Measurements from ENCODE around the gene ATG5.

The ATG5 gene

DNA sequence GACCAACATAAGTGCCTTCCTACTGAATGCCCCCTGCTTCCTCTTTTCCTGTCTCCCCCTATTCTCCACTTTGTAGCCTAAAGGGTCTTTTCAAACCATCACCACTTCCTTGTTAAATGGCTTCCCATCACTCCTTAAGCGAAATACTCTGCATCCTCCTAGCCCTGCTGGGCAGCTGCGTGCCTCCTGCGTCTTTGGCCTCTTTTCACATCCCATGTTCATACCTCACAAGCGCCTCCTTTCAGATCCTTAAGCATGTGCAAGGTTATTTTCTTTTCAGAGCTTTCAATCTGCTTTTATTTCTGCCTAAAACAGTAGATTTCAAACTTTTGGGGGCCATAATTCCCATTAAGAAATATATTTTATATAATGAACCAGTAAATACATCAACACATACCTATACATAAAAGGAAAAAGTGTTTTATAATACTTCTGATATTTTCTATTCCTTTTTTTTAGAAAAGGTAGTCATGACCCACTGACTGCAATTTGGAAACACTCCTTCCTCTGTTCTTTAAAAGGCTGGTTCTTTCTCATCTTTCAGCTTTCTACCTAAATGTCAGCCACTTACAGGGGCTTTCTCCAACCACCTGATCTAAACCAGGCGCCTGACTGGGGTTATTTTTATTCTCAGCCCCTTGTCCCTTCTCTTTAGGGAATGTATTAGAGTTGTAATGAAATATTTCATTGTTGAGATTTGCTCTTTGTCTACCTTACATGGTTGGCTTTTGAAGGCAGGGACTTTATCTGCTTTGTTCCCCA is 155.3 kb downstream of the ATG5 start:
- H3K4me3 ChIP-seq (ENCODE audit: insufficient read depth, low read depth, low read length, poor library complexity, severe bottlenecking) = no peak overlapping the region

DNA sequence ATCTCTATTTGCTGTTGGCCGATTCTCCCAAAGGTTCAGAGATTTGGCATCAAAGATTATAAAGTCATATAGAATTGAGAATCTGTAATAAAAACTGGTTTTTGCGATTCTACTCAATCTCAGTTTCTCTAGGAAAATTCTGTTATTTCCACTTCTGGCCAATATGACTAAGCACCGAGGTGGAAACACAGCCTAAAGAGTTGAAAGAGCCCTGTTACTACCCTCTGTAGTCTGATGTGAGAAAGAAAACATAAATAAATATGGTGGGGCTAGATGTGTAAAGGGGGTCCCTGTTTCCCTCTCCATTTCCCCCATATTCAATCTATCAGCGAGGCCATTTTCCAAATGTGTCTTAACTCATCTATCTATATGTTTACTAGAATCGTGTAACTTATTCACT is 156.0 kb downstream of the ATG5 start:
- no peaks in the 10 kb centered on the region for H3K9me3 ChIP-seq (ENCODE audit: control insufficient read depth, low read length)
- H3K4me1 ChIP-seq (ENCODE audit: control insufficient read depth, insufficient read depth, low read length, poor library complexity, severe bottlenecking) = peaks cover 6% of the 10 kb centered on the region
- no peak overlapping the region for H3K27ac ChIP-seq (ENCODE audit: insufficient read depth, low read length, poor library complexity, severe bottlenecking)
- no peaks in the 10 kb centered on the region for H3K27me3 ChIP-seq (replicated peaks; ENCODE audit: control insufficient read depth, insufficient read depth, low read length, poor library complexity, severe bottlenecking)
- no peak for DNase-seq
- H3K36me3 ChIP-seq (ENCODE audit: control insufficient read depth, insufficient read depth, low read length) = no peaks in the 10 kb centered on the region
- no peak overlapping the region for H3K4me3 ChIP-seq (ENCODE audit: insufficient read depth, low read depth, low read length, poor library complexity, severe bottlenecking)

More for the DNA sequence above, 155.3 kb downstream of the ATG5 start:
- no peak overlapping the region for H3K27ac ChIP-seq (ENCODE audit: insufficient read depth, low read length, poor library complexity, severe bottlenecking)
- no peaks in the 10 kb centered on the region for H3K36me3 ChIP-seq (ENCODE audit: control insufficient read depth, insufficient read depth, low read length)
- no peaks in the 10 kb centered on the region for H3K9me3 ChIP-seq (ENCODE audit: control insufficient read depth, low read length)
- H3K4me1 ChIP-seq (ENCODE audit: control insufficient read depth, insufficient read depth, low read length, poor library complexity, severe bottlenecking) = no peaks in the 10 kb centered on the region
- DNase-seq = no peak
- H3K27me3 ChIP-seq (replicated peaks; ENCODE audit: control insufficient read depth, insufficient read depth, low read length, poor library complexity, severe bottlenecking) = no peaks in the 10 kb centered on the region

DNA sequence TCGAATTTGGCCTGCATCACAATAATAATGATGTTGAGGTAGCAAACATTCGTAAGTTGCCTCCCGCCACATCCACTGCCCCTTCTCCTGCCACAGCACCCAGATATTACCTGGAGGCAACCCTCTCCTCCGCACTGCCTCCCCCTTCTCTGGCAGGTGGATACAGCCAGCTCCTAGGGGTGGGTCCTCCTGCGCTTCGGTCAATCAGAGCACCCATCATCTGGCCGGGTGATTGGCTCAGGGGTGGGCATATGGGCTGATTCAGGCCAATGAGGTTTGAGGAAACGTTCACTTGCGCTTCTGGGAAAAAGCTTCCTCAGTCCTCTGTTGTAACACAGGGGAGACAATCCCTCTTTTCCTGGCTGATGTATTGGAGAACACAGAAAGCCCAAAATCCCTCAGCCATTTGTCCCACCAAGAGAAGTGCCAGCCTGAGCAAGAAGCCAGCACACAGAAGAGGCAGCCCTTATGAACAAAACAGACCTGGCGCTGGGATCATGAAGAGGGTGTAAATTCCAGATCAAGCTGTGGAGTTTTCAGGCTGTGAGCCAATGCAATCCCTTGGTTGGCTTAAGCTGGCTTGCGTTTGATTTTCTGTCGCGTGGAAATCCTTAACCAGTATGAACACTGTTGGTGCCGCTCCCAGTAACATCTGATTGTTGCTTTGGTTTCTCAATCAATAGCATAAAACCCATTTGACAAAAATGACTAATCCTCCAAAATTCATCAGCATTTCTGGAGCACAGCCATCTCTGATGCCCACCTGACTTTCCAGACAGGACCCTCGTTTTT is 157.3 kb downstream of the ATG5 start:
- no peaks in the 10 kb centered on the region for H3K36me3 ChIP-seq (ENCODE audit: control insufficient read depth, insufficient read depth, low read length)
- DNase-seq = no peak
- H3K4me1 ChIP-seq (ENCODE audit: control insufficient read depth, insufficient read depth, low read length, poor library complexity, severe bottlenecking) = peaks cover 18% of the 10 kb centered on the region
- no peaks in the 10 kb centered on the region for H3K27me3 ChIP-seq (replicated peaks; ENCODE audit: control insufficient read depth, insufficient read depth, low read length, poor library complexity, severe bottlenecking)
- no peak overlapping the region for H3K4me3 ChIP-seq (ENCODE audit: insufficient read depth, low read depth, low read length, poor library complexity, severe bottlenecking)
- no peaks in the 10 kb centered on the region for H3K9me3 ChIP-seq (ENCODE audit: control insufficient read depth, low read length)
- H3K27ac ChIP-seq (ENCODE audit: insufficient read depth, low read length, poor library complexity, severe bottlenecking) = no peak overlapping the region

DNA sequence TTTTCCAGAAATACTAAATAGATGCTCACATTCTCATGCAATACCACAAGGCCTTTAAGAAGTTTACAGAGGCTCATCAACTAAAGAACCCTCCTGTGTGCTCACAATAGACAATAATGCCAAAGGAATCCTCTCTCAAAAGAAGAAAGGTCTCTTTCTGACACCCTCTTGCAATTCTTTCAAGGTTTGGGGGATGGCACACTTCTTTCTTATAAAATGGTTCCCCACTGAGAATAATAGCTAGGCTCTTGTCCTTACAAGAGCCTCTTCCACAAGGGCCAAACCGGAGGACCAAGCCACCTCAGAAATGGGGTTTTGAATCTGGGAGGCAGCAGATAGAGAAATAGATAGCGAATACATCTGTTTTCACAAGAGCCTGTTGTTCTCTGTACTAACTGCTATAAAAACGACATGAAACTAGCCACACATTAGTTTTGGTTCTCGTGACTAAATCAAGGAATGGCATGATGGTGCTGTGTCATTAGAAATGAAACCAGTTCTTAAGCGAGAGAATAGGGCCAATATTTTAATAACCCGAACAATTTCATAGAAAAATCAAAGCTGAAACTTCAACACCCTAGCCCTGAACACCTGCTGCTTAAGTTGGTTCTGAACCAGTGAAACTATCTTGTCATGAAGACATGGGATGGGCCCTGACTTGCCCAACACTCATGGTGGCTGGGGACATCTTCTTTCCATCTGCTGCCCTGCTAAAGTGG is 158.3 kb downstream of the ATG5 start:
- H3K36me3 ChIP-seq (ENCODE audit: control insufficient read depth, insufficient read depth, low read length) = no peaks in the 10 kb centered on the region
- no peak overlapping the region for H3K4me3 ChIP-seq (ENCODE audit: insufficient read depth, low read depth, low read length, poor library complexity, severe bottlenecking)
- H3K27me3 ChIP-seq (replicated peaks; ENCODE audit: control insufficient read depth, insufficient read depth, low read length, poor library complexity, severe bottlenecking) = no peaks in the 10 kb centered on the region
- DNase-seq = no peak
- H3K9me3 ChIP-seq (ENCODE audit: control insufficient read depth, low read length) = no peaks in the 10 kb centered on the region
- peaks cover 26% of the 10 kb centered on the region for H3K4me1 ChIP-seq (ENCODE audit: control insufficient read depth, insufficient read depth, low read length, poor library complexity, severe bottlenecking)
- H3K27ac ChIP-seq (ENCODE audit: insufficient read depth, low read length, poor library complexity, severe bottlenecking) = no peak overlapping the region

DNA sequence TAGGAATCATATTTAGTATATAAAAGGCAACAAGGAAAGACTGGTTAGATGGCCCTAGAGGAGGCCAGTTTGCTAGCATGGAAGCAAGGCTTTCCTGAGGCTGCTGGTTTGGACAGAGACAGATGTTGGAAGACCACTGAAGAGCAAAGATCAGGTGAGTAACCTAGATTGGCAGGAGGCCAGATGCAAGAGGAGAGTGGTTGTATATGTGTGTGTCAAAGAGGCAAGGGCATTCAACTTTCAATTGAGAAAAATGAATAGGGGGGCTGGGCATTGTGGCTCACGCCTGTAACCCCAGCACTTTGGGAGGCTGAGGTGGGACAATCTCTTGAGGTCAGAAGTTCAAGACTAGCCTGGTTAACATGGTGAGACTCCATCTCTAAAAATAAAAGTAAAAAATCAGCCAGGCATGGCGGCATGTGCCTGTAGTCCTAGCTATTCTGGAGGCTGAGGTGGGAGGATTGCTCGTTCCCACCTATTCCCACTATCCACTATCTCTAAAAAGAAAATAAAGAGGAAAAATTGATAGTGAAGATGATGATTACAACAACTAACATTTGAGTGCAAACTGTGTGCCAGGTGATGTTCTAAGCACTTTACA is 159.6 kb downstream of the ATG5 start:
- no peaks in the 10 kb centered on the region for H3K36me3 ChIP-seq (ENCODE audit: control insufficient read depth, insufficient read depth, low read length)
- no peaks in the 10 kb centered on the region for H3K9me3 ChIP-seq (ENCODE audit: control insufficient read depth, low read length)
- H3K27ac ChIP-seq (ENCODE audit: insufficient read depth, low read length, poor library complexity, severe bottlenecking) = no peak overlapping the region
- peaks cover 26% of the 10 kb centered on the region for H3K4me1 ChIP-seq (ENCODE audit: control insufficient read depth, insufficient read depth, low read length, poor library complexity, severe bottlenecking)
- H3K27me3 ChIP-seq (replicated peaks; ENCODE audit: control insufficient read depth, insufficient read depth, low read length, poor library complexity, severe bottlenecking) = no peaks in the 10 kb centered on the region
- no peak for DNase-seq
- no peak overlapping the region for H3K4me3 ChIP-seq (ENCODE audit: insufficient read depth, low read depth, low read length, poor library complexity, severe bottlenecking)

DNA sequence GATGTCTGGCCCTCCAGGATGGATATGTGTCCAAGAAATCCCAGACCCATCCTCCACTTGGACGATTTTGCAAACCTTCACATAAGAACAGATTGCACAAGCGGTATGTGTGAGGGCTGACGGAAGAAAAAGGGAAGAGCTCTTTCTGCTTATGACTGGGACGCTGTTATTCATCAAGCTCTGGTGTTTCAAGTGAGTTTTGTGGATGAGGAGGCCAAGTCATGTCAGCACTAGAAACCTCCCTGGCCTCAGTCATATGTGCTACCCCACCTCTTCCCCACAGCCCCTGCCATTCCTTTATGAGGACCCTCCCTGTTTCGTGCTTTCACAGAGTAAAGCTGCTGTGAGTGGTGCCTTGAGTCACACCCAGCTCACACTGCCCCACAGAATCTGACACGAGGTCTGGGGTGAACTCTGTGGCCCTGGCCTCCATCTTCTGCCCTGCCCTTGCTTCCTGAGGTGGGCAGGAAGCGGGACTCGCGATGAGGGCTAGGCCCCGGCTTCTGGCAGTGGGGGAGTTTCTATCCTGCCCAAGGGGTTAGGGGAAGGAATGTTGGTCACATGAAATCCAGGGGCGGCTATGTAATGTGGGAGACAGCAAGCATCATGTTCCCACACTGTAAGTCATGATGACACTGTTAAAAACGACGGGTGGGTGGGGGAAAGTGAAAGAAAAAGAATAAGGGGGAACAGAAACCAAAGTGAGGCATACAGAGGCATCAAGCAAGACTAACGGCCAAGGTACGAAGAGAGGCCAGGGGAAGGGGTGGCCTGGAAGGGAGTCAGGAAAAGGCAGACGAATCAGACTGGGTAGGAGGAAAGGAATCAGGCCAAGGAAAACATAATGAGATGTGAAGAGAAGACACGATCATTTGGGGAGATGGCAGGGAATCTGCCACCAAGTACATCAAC is 161.3 kb downstream of the ATG5 start:
- H3K27ac ChIP-seq (ENCODE audit: insufficient read depth, low read length, poor library complexity, severe bottlenecking) = peak overlapping the region; percentile 44
- peak overlapping the region; percentile 15 for H3K4me3 ChIP-seq (ENCODE audit: insufficient read depth, low read depth, low read length, poor library complexity, severe bottlenecking)
- DNase-seq = no peak
- H3K27me3 ChIP-seq (replicated peaks; ENCODE audit: control insufficient read depth, insufficient read depth, low read length, poor library complexity, severe bottlenecking) = no peaks in the 10 kb centered on the region
- no peaks in the 10 kb centered on the region for H3K9me3 ChIP-seq (ENCODE audit: control insufficient read depth, low read length)
- H3K36me3 ChIP-seq (ENCODE audit: control insufficient read depth, insufficient read depth, low read length) = no peaks in the 10 kb centered on the region
- peaks cover 26% of the 10 kb centered on the region for H3K4me1 ChIP-seq (ENCODE audit: control insufficient read depth, insufficient read depth, low read length, poor library complexity, severe bottlenecking)

DNA sequence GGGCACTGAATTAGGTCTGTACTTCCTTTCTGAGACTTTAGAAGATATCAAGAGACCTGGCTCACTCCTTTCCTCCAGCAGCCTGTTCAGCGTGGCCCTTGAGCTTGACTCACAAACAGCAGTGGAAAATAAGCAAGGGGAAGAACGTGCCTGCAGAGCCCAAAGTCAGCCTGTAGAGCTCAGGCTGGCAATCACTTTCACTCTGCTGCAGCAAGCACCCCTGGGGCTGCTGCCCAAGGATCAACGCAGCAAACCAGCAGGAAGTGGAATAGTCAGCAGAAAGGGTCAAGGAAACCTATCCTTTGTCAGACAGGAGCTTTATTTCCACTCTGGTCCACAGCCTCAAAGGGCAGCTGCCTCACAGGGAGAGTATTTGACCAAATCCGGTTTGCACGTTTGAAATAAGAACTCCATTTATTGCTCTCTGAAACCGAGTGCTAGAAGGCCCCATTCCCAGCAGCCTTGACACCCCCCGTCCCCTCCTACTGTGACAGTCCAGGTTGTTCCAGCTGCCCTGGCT is 162.1 kb downstream of the ATG5 start:
- Histone ChIP-seq H3K4me1 (ENCODE audit: control insufficient read depth, insufficient read depth, low read length, poor library complexity, severe bottlenecking) (peaks cover 26% of the 10 kb centered on the region), H3K27ac (ENCODE audit: insufficient read depth, low read length, poor library complexity, severe bottlenecking) (no peak overlapping the region), H3K9me3 (ENCODE audit: control insufficient read depth, low read length) (no peaks in the 10 kb centered on the region), H3K4me3 (ENCODE audit: insufficient read depth, low read depth, low read length, poor library complexity, severe bottlenecking) (peak overlapping the region; percentile 8), H3K36me3 (ENCODE audit: control insufficient read depth, insufficient read depth, low read length) (no peaks in the 10 kb centered on the region), H3K27me3 (replicated peaks; ENCODE audit: control insufficient read depth, insufficient read depth, low read length, poor library complexity, severe bottlenecking) (no peaks in the 10 kb centered on the region)
- DNase-seq = peak in 1 of 3 donors; percentile 29

DNA sequence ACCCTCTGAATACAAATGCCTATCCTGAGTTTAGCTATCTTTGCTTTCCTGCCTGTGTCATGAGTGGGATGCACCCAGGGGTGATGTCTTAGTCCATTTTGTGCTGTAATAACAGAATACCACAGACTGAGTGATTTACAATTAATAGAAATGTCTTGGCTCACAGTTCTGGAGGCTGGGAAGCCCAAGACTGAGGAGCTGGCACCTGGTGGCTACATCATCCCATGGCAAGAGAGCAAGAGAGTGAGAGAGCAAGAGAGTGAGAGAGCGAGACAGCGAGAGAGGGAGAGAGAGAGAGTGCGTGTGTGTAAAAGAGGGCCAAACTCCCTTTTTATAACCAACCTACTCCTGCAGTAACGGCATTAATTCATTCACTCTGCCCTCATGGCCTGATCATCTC is 162.6 kb downstream of the ATG5 start:
- peaks cover 26% of the 10 kb centered on the region for H3K4me1 ChIP-seq (ENCODE audit: control insufficient read depth, insufficient read depth, low read length, poor library complexity, severe bottlenecking)

DNA sequence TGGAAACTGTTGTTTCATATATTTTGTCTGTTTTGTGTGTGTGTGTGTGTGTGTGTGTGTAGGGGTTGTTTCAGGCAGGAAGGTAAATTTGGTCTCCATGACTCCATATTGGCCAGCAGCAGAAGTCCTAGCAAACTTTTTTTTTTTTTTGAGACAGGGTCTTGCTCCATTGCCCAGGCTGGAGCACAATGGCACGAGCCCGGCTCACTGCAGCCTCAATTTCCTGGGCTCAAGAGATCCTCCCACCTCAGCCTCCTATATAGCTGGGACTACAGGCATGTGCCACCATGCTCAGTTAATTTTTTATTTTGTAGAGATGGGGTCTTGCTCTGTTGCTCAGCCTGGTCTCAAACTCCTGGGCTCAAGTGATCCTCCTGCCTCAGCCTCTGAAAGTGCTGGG is 163.7 kb downstream of the ATG5 start:
- Histone ChIP-seq H3K27me3 (replicated peaks; ENCODE audit: control insufficient read depth, insufficient read depth, low read length, poor library complexity, severe bottlenecking) (no peaks in the 10 kb centered on the region), H3K9me3 (ENCODE audit: control insufficient read depth, low read length) (no peaks in the 10 kb centered on the region), H3K4me3 (ENCODE audit: insufficient read depth, low read depth, low read length, poor library complexity, severe bottlenecking) (no peak overlapping the region), H3K27ac (ENCODE audit: insufficient read depth, low read length, poor library complexity, severe bottlenecking) (no peak overlapping the region), H3K4me1 (ENCODE audit: control insufficient read depth, insufficient read depth, low read length, poor library complexity, severe bottlenecking) (peaks cover 26% of the 10 kb centered on the region), H3K36me3 (ENCODE audit: control insufficient read depth, insufficient read depth, low read length) (no peaks in the 10 kb centered on the region)
- no peak for DNase-seq

More for the DNA sequence above, 162.6 kb downstream of the ATG5 start:
- Histone ChIP-seq H3K27ac (ENCODE audit: insufficient read depth, low read length, poor library complexity, severe bottlenecking) (peak overlapping the region; percentile 15), H3K9me3 (ENCODE audit: control insufficient read depth, low read length) (no peaks in the 10 kb centered on the region), H3K27me3 (replicated peaks; ENCODE audit: control insufficient read depth, insufficient read depth, low read length, poor library complexity, severe bottlenecking) (no peaks in the 10 kb centered on the region), H3K4me3 (ENCODE audit: insufficient read depth, low read depth, low read length, poor library complexity, severe bottlenecking) (no peak overlapping the region), H3K36me3 (ENCODE audit: control insufficient read depth, insufficient read depth, low read length) (no peaks in the 10 kb centered on the region)
- DNase-seq = no peak
